ENCODE results near the gene GLYR1. TPM values are rescaled to one million over a fixed set of nuclear protein-coding genes. Genes with fewer than 3 reads are reported as not detected.

The GLYR1 gene
- total and polyA plus RNA-seq, 4 donors, result 18.1 to 50.2 (median 40.6) TPM

DNA sequence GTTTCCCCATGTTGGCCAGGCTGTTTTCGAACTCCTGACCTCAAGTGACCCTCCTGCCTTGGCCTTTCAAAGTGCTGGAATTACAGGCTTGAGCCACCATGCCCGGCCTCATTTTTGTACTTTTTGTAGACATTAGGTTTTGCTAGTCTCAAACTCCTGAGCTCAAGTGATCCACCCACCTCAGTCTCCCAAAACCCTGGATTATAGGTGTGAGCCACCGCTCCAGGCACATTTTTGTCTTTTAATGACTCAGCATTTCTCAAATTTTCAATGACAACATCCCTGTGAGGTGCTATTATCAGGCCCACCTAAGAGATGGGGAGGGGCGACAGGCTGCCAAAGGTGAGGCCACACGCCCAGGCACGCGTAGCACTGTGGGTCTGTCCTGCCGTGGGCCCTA, 60.0 kb downstream of the GLYR1 start:
- Histone ChIP-seq H3K27me3 (ENCODE audit: control insufficient read depth in 4 of 4, insufficient read depth in 4 of 4, low read length in 3 of 4) (no peaks in the 10 kb centered on the region), H3K9me3 (ENCODE audit: control insufficient read depth in 4 of 4, low read length in 3 of 4) (no peaks in the 10 kb centered on the region), H3K27ac (ENCODE audit: low read depth in 1 of 2, low read length in 2 of 2) (no peak overlapping the region), H3K4me3 (ENCODE audit: low read depth in 1 of 3, low read length in 3 of 3) (no peak overlapping the region), H3K4me1 (ENCODE audit: control insufficient read depth in 4 of 4, insufficient read depth in 4 of 4, low read length in 3 of 4) (peaks cover 0 to 5% (median 4%) of the 10 kb centered on the region in 4 donors), H3K9ac (ENCODE audit: low read depth in 1 of 2, low read length in 2 of 2) (no peak overlapping the region), H3K36me3 (ENCODE audit: control insufficient read depth in 4 of 4, insufficient read depth in 3 of 4, low read depth in 1 of 4, low read length in 3 of 4) (no peaks in the 10 kb centered on the region)
- no peak for DNase-seq (ENCODE audit: low spot score)
- TF ChIP-seq SP1 (IDR thresholded peaks at IDR 0.05) (no peak), FOXA2 (IDR thresholded peaks at IDR 0.05) (no peak), RXRA (IDR thresholded peaks at IDR 0.05) (no peak), GABPA (IDR thresholded peaks at IDR 0.05 in 1 of 2, conservative IDR thresholded peaks at IDR 0.05 in 1 of 2) (no peak), NR2F2 (IDR thresholded peaks at IDR 0.05) (no peak), JUND (IDR thresholded peaks at IDR 0.05) (no peak), EGR1 (IDR thresholded peaks at IDR 0.05; ENCODE audit: low read depth in 2 of 2) (no peak), RAD21 (IDR thresholded peaks at IDR 0.05) (no peak), HNF4G (IDR thresholded peaks at IDR 0.05) (no peak), TAF1 (conservative IDR thresholded peaks at IDR 0.05) (no peak), FOXA1 (IDR thresholded peaks at IDR 0.05) (no peak), YY1 (IDR thresholded peaks at IDR 0.05) (no peak)
- TF ChIP-seq, protein P1, sequence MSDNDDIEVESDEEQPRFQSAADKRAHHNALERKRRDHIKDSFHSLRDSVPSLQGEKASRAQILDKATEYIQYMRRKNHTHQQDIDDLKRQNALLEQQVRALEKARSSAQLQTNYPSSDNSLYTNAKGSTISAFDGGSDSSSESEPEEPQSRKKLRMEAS (IDR thresholded peaks at IDR 0.05), result no peak
- TF ChIP-seq, protein P2, sequence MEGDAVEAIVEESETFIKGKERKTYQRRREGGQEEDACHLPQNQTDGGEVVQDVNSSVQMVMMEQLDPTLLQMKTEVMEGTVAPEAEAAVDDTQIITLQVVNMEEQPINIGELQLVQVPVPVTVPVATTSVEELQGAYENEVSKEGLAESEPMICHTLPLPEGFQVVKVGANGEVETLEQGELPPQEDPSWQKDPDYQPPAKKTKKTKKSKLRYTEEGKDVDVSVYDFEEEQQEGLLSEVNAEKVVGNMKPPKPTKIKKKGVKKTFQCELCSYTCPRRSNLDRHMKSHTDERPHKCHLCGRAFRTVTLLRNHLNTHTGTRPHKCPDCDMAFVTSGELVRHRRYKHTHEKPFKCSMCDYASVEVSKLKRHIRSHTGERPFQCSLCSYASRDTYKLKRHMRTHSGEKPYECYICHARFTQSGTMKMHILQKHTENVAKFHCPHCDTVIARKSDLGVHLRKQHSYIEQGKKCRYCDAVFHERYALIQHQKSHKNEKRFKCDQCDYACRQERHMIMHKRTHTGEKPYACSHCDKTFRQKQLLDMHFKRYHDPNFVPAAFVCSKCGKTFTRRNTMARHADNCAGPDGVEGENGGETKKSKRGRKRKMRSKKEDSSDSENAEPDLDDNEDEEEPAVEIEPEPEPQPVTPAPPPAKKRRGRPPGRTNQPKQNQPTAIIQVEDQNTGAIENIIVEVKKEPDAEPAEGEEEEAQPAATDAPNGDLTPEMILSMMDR (IDR thresholded peaks at IDR 0.05; ENCODE audit: low read depth, low read length, missing input control), result no peak
- TF ChIP-seq, protein P3, sequence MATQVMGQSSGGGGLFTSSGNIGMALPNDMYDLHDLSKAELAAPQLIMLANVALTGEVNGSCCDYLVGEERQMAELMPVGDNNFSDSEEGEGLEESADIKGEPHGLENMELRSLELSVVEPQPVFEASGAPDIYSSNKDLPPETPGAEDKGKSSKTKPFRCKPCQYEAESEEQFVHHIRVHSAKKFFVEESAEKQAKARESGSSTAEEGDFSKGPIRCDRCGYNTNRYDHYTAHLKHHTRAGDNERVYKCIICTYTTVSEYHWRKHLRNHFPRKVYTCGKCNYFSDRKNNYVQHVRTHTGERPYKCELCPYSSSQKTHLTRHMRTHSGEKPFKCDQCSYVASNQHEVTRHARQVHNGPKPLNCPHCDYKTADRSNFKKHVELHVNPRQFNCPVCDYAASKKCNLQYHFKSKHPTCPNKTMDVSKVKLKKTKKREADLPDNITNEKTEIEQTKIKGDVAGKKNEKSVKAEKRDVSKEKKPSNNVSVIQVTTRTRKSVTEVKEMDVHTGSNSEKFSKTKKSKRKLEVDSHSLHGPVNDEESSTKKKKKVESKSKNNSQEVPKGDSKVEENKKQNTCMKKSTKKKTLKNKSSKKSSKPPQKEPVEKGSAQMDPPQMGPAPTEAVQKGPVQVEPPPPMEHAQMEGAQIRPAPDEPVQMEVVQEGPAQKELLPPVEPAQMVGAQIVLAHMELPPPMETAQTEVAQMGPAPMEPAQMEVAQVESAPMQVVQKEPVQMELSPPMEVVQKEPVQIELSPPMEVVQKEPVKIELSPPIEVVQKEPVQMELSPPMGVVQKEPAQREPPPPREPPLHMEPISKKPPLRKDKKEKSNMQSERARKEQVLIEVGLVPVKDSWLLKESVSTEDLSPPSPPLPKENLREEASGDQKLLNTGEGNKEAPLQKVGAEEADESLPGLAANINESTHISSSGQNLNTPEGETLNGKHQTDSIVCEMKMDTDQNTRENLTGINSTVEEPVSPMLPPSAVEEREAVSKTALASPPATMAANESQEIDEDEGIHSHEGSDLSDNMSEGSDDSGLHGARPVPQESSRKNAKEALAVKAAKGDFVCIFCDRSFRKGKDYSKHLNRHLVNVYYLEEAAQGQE (IDR thresholded peaks at IDR 0.05), result no peak
- TF ChIP-seq, protein P4, sequence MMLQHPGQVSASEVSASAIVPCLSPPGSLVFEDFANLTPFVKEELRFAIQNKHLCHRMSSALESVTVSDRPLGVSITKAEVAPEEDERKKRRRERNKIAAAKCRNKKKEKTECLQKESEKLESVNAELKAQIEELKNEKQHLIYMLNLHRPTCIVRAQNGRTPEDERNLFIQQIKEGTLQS (IDR thresholded peaks at IDR 0.05), result no peak
- WGBS, result 96% methylated on average over 8 of the region's 8 CpGs

DNA sequence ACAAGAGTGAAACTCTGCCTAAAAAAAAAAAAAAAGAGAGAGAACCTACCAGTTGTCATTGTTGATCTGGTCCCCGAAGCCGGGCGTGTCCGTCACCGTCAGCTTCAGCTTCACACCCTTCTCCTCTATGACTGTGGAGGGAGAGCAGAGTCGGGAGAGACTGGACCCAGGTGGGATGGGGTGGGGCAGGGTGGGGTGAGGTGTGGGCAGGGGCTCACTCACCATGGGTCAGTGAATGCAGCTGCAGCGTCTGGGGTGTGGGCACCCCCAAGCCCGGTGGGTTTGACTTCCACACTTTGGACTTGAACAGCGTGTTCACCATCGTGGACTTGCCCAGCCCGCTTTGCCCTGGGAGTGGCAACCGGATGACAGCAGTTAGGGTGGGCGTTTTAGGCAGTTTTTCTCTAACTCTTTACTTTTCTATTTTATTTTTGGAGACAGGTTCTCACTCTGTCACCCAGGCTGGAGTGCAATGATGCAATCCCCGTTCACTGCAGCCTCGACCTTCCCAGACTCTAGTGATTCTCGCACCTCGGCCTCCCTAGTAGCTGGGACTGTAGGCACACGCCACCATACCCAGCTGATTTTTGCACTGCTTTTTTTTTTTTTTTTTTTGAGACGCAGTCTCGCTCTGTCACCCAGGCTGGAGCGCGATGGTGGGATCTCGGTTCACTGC, 61.2 kb downstream of the GLYR1 start:
- TF ChIP-seq, protein P3 (IDR thresholded peaks at IDR 0.05), result no peak
- no peak for TF ChIP-seq RAD21 (IDR thresholded peaks at IDR 0.05)
- no peak for TF ChIP-seq HNF4G (IDR thresholded peaks at IDR 0.05)
- no peak for TF ChIP-seq TAF1 (conservative IDR thresholded peaks at IDR 0.05)
- TF ChIP-seq YY1 (IDR thresholded peaks at IDR 0.05), result no peak
- no peak for TF ChIP-seq RXRA (IDR thresholded peaks at IDR 0.05)
- TF ChIP-seq JUND (IDR thresholded peaks at IDR 0.05), result no peak
- TF ChIP-seq, protein P1 (IDR thresholded peaks at IDR 0.05), result no peak
- TF ChIP-seq, protein P5, sequence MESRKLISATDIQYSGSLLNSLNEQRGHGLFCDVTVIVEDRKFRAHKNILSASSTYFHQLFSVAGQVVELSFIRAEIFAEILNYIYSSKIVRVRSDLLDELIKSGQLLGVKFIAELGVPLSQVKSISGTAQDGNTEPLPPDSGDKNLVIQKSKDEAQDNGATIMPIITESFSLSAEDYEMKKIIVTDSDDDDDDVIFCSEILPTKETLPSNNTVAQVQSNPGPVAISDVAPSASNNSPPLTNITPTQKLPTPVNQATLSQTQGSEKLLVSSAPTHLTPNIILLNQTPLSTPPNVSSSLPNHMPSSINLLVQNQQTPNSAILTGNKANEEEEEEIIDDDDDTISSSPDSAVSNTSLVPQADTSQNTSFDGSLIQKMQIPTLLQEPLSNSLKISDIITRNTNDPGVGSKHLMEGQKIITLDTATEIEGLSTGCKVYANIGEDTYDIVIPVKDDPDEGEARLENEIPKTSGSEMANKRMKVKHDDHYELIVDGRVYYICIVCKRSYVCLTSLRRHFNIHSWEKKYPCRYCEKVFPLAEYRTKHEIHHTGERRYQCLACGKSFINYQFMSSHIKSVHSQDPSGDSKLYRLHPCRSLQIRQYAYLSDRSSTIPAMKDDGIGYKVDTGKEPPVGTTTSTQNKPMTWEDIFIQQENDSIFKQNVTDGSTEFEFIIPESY (IDR thresholded peaks at IDR 0.05), result no peak
- TF ChIP-seq FOXA1 (IDR thresholded peaks at IDR 0.05), result no peak
- no peak for DNase-seq (ENCODE audit: low spot score)
- H3K4me1 ChIP-seq (ENCODE audit: control insufficient read depth in 4 of 4, insufficient read depth in 4 of 4, low read length in 3 of 4), result peaks cover 0 to 5% (median 4%) of the 10 kb centered on the region in 4 donors
- H3K36me3 ChIP-seq (ENCODE audit: control insufficient read depth in 4 of 4, insufficient read depth in 3 of 4, low read depth in 1 of 4, low read length in 3 of 4), result no peaks in the 10 kb centered on the region
- no peaks in the 10 kb centered on the region for H3K27me3 ChIP-seq (ENCODE audit: control insufficient read depth in 4 of 4, insufficient read depth in 4 of 4, low read length in 3 of 4)
- no peak overlapping the region for H3K4me3 ChIP-seq (ENCODE audit: low read depth in 1 of 3, low read length in 3 of 3)
- H3K27ac ChIP-seq (ENCODE audit: low read depth in 1 of 2, low read length in 2 of 2), result no peak overlapping the region
- WGBS, result 92% methylated on average over 23 of the region's 23 CpGs
- H3K9me3 ChIP-seq (ENCODE audit: control insufficient read depth in 4 of 4, low read length in 3 of 4), result no peaks in the 10 kb centered on the region
- H3K9ac ChIP-seq (ENCODE audit: low read depth in 1 of 2, low read length in 2 of 2), result no peak overlapping the region
